Ishikawa (cell line): ENCODE measurements around the gene ALPL.

Experiments used
- CEBPB ChIP-seq: IDR thresholded peaks from 2 replicates; pipeline ENCODE4 v1.6.1; 2012
- EGR1 ChIP-seq: IDR thresholded peaks from 2 replicates; pipeline ENCODE4 v1.6.1; 2012
- EP300 ChIP-seq: IDR thresholded peaks from 2 replicates; pipeline ENCODE4 v1.6.1; 2012; ENCODE audit warnings: borderline replicate concordance
- FOXM1 ChIP-seq: IDR thresholded peaks from 2 replicates; pipeline ENCODE4 v1.6.1; 2012; ENCODE audit warnings: low read depth, borderline replicate concordance
- NFIC ChIP-seq: IDR thresholded peaks from 2 replicates; pipeline ENCODE4 v1.6.1; 2012
- RAD21 ChIP-seq: IDR thresholded peaks from 2 replicates; pipeline ENCODE4 v1.6.1; 2012; ENCODE audit warnings: low read depth
- REST ChIP-seq: IDR thresholded peaks from 2 replicates; pipeline ENCODE4 v1.6.1; 2012; ENCODE audit warnings: low read depth, mild to moderate bottlenecking
- TCF12 ChIP-seq: IDR thresholded peaks from 2 replicates; pipeline ENCODE4 v1.6.1; 2012; ENCODE audit warnings: low read depth
- TEAD4 ChIP-seq: IDR thresholded peaks from 2 replicates; pipeline ENCODE4 v1.6.1; 2012
- YY1 ChIP-seq: IDR thresholded peaks from 2 replicates; pipeline ENCODE4 v1.6.1; 2012; ENCODE audit warnings: low read depth
- ZBTB7A ChIP-seq: IDR thresholded peaks from 2 replicates; pipeline ENCODE4 v1.6.1; 2012; ENCODE audit warnings: low read depth
- TF ChIP-seq, protein P1 (sequence below): IDR thresholded peaks from 2 replicates; pipeline ENCODE4 v1.6.1; 2012

DNA sequence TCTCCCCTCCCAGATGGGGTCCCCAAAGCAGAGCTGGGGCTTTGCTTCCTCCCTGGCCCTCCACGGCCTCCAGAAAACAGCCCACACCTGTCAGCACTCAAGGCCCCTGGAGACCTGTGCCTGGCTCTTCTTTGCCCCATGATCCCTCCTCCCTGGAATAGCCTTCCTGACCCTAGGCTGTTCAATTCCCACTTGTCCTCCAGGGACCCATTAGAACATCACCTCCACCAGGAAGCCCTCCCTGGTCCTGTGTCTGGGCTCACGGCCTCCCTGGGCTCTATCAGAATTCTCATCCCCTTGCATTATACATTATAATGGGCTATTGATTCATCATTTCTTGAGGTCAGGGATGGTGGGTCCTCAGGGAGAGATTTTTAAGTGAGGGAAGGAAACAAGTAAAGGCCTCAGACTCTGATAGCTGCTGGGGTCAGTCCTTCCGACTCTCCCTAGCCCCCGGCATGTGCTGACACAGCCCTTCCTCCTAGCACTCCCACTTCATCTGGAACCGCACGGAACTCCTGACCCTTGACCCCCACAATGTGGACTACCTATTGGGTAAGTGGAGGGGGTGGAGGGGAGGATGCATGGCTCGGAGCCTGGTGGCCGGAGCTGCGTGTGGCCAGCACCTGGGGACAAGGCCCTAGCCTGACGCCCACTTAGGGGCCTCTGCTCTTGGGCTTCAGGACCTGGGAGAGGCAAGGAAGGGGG lies 60.8 kb downstream of the ALPL start:
- TF ChIP-seq REST = no peak
- TF ChIP-seq RAD21 = no peak
- TF ChIP-seq, protein P1, sequence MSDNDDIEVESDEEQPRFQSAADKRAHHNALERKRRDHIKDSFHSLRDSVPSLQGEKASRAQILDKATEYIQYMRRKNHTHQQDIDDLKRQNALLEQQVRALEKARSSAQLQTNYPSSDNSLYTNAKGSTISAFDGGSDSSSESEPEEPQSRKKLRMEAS = no peak
- no peak for TF ChIP-seq FOXM1
- no peak for TF ChIP-seq EP300
- no peak for TF ChIP-seq YY1
- TF ChIP-seq TEAD4 = no peak
- no peak for TF ChIP-seq NFIC
- TF ChIP-seq CEBPB = no peak
- no peak for TF ChIP-seq TCF12
- TF ChIP-seq ZBTB7A = no peak
- TF ChIP-seq EGR1 = no peak
